Smooth muscle cell (in vitro differentiated cells): Measurements from ENCODE around the gene SLC7A14. TPM values are rescaled to one million over a fixed set of nuclear protein-coding genes. Genes with fewer than 3 reads are reported as not detected.

ENCODE experiments used
- DNase-seq: peaks from one replicate; lab custom pipeline; 2025; ENCODE audit not compliant: unreplicated experiment; lab: John Stamatoyannopoulos, UW
- H2AFZ ChIP-seq: fragments of 200-600 bp; sonication (generic); 2 replicates; pipeline ENCODE4 v1.6.0; 2016; ENCODE audit warnings: antibody characterized with exemption, low read depth, mild to moderate bottlenecking
- H3F3A ChIP-seq: fragments of 200-600 bp; sonication (generic); 2 replicates; pipeline ENCODE4 v1.6.0; 2017; ENCODE audit warnings: antibody characterized with exemption, low read depth
- H3K27ac ChIP-seq: fragments of 200-600 bp; sonication (generic); 2 replicates; pipeline ENCODE4 v1.5.1; 2016; ENCODE audit warnings: low read depth, mild to moderate bottlenecking
- H3K27me3 ChIP-seq: fragments of 200-600 bp; sonication (generic); 2 replicates; pipeline ENCODE4 v1.6.1; 2016; ENCODE audit warnings: low read depth, mild to moderate bottlenecking
- H3K36me3 ChIP-seq: fragments of 200-600 bp; sonication (generic); 2 replicates; pipeline ENCODE4 v1.5.1; 2016; ENCODE audit warnings: low read depth
- H3K4me1 ChIP-seq: fragments of 200-600 bp; sonication (generic); 2 replicates; pipeline ENCODE4 v1.5.1; 2016; ENCODE audit warnings: low read depth
- H3K4me2 ChIP-seq: fragments of 200-600 bp; sonication (generic); 2 replicates; pipeline ENCODE4 v1.6.0; 2016; ENCODE audit warnings: mild to moderate bottlenecking
- H3K4me3 ChIP-seq: fragments of 200-600 bp; sonication (generic); 2 replicates; pipeline ENCODE4 v1.5.1; 2016; ENCODE audit warnings: mild to moderate bottlenecking
- H3K79me2 ChIP-seq: fragments of 200-600 bp; sonication (generic); 2 replicates; pipeline ENCODE4 v1.6.0; 2016; ENCODE audit warnings: low read depth, mild to moderate bottlenecking
- H3K9ac ChIP-seq: fragments of 200-600 bp; sonication (generic); 2 replicates; pipeline ENCODE4 v1.6.0; 2016; ENCODE audit warnings: low read depth
- H3K9me3 ChIP-seq: fragments of 200-600 bp; sonication (generic); replicated peaks from 2 replicates; pipeline ENCODE4 v1.5.1; 2016; ENCODE audit warnings: low read depth
- H4K20me1 ChIP-seq: fragments of 200-600 bp; sonication (generic); 2 replicates; pipeline ENCODE4 v1.6.0; 2016; ENCODE audit warnings: low read depth
- CTCF ChIP-seq: fragments of 200-600 bp; sonication (generic); IDR thresholded peaks from 2 replicates; pipeline ENCODE4 v1.5.1; 2017; ENCODE audit warnings: borderline replicate concordance, mild to moderate bottlenecking, antibody characterized with exemption; ENCODE audit not compliant: insufficient read depth, poor library complexity, severe bottlenecking
- WGBS: methylation state at CpG from one replicate; pipeline ENCODE4 v1.1.7; 2016; ENCODE audit warnings: low lambda C conversion rate; 5-methylcytosine and 5-hydroxymethylcytosine counted together
- polyA plus RNA-seq: library from polyadenylated mRNA; unstranded; fragments of >200 nt; fragmentation: Nextera tagmentation; extraction: Ambion mirVana; gene quantifications from 2 replicates; pipeline ENCODE4 v1.2.1, GENCODE V29; 2016
- total RNA-seq: library from RNA; depleted of rRNA; stranded (reverse); fragments of >200 nt; gene quantifications from 2 replicates; pipeline ENCODE4 v1.2.3, GENCODE V29; 2014

The SLC7A14 gene
- total and polyA plus RNA-seq, 2 experiments from 2014 or later, result not detected

GRCh38 chr3:170611751-170612150 is 25.9 kb upstream of the SLC7A14 start:
- H3K27me3 ChIP-seq, result no peaks in the 10 kb centered on the region
- 92% methylated on average over 2 of the region's 2 CpGs for WGBS
- H3K27ac ChIP-seq, result no peak overlapping the region
- no peaks in the 10 kb centered on the region for H3K9me3 ChIP-seq
- H3K4me2 ChIP-seq, result no peak overlapping the region
- H3K36me3 ChIP-seq, result no peaks in the 10 kb centered on the region
- DNase-seq, result no peak
- no peaks in the 10 kb centered on the region for H4K20me1 ChIP-seq
- no peaks in the 10 kb centered on the region for H3K4me1 ChIP-seq
- no peak for TF ChIP-seq CTCF
- H3K79me2 ChIP-seq, result no peaks in the 10 kb centered on the region
- no peaks in the 10 kb centered on the region for H3F3A ChIP-seq
- no peak overlapping the region for H2AFZ ChIP-seq
- H3K9ac ChIP-seq, result no peak overlapping the region
- H3K4me3 ChIP-seq, result no peak overlapping the region

GRCh38 chr3:170610321-170610884 is 24.5 kb upstream of the SLC7A14 start:
- Histone ChIP-seq H3K9me3 (no peaks in the 10 kb centered on the region), H3K9ac (no peak overlapping the region), H3K27ac (no peak overlapping the region), H3K36me3 (no peaks in the 10 kb centered on the region), H2AFZ (no peak overlapping the region), H3K4me3 (no peak overlapping the region), H3K27me3 (no peaks in the 10 kb centered on the region), H3K79me2 (no peaks in the 10 kb centered on the region), H4K20me1 (no peaks in the 10 kb centered on the region), H3F3A (no peaks in the 10 kb centered on the region), H3K4me1 (no peaks in the 10 kb centered on the region), H3K4me2 (no peak overlapping the region)
- DNase-seq, result no peak
- 97% methylated on average over 8 of the region's 8 CpGs for WGBS
- no peak for TF ChIP-seq CTCF

- Histone ChIP-seq H3K9ac (no peak overlapping the region), H3K79me2 (no peaks in the 10 kb centered on the region), H3F3A (no peaks in the 10 kb centered on the region), H3K4me1 (no peaks in the 10 kb centered on the region), H3K9me3 (no peaks in the 10 kb centered on the region), H4K20me1 (no peaks in the 10 kb centered on the region), H3K4me2 (no peak overlapping the region), H3K27me3 (no peaks in the 10 kb centered on the region), H3K27ac (no peak overlapping the region), H2AFZ (no peak overlapping the region), H3K36me3 (no peaks in the 10 kb centered on the region), H3K4me3 (no peak overlapping the region)
- 68% methylated on average over 1 of the region's 1 CpG for WGBS
- no peak for TF ChIP-seq CTCF
- no peak for DNase-seq
These were observed 22.6 kb upstream of the SLC7A14 start for GRCh38 chr3:170608475-170608874.

- Histone ChIP-seq H3K4me3 (no peak overlapping the region), H4K20me1 (no peaks in the 10 kb centered on the region), H3K4me1 (no peaks in the 10 kb centered on the region), H3K36me3 (no peaks in the 10 kb centered on the region), H3K9ac (no peak overlapping the region), H3K79me2 (no peaks in the 10 kb centered on the region), H3K27ac (no peak overlapping the region), H3F3A (no peaks in the 10 kb centered on the region), H3K27me3 (no peaks in the 10 kb centered on the region), H3K9me3 (no peaks in the 10 kb centered on the region), H2AFZ (no peak overlapping the region), H3K4me2 (no peak overlapping the region)
- no peak for DNase-seq
- TF ChIP-seq CTCF, result no peak
- 59% methylated on average over 3 of the region's 3 CpGs for WGBS
These were observed 20.8 kb upstream of the SLC7A14 start for GRCh38 chr3:170606675-170607074.
